Measurements from ENCODE around the gene TRMT1.
A peak's percentile ranks its signal among the peaks of the same experiment; 100 is the strongest.

TRMT1 gene

GRCh38 chr19:13122980-13123957 lies 6.7 kb upstream of the TRMT1 start:
- no peak for DNase-seq (ENCODE audit: low spot score)

DNA sequence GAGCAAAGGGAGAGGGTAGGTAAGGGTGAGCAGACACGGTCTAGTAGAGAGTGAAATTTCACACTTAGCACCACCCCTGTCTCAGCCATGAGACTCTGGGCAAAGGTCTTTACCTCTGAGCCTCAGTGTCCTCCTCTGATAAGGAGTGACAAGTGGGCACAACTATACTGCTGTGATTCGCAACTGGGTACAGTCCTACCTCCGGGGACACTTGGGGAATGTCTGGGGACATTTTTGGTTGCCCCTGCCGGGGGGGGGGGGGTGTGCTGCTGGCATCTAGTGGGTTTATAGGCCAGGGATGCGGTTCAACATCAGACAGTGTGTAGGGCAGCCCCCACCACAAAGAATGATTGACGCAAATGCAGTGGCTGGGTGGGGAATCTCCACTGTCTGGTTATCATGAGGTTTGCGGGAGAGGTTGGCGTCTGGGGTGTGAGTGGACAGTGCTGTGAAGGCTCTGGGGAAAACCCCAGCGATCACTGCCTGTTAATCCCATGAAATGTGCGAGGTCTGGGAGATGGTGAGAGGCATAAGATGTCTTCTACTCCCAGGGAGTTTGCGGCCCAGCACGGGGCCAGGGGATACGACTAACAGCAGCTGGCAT lies 5.8 kb upstream of the TRMT1 start:
- no peak for DNase-seq (ENCODE audit: low spot score)

DNA sequence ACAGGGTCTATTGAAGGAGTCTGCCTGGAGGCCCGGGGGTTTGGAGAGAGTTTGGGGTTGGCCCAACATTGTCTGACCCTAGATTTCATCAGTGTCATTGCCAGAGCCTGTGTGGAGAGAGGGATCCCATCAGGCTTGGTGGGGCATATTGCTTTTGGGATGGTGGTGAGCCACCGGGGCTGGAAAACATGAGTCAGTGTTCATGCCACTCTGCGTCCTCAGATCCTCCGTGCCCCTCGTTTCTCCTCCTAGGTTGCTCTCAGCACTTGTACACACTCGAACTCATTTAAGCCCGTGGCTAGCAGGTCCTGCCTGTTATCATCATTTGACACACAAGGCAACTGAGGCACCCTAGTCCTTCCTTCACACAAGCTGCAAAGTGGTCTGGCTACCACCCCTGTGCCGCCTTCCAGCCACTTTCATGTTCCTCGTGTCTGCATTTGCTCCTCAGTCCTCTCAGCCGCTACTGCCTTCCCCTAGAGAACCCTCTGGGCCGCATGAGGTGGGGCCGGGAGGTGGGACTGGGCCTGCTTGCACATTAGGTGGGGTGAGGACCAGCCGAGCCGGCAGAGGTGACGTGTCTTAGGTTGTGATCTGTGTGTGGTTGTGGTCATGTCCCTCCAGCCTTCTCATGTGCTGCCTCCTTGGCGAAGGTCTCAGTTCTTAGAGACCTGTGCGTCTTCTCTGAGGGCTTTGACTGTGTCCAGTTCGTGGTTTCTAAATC lies 5.2 kb upstream of the TRMT1 start:
- no peak for DNase-seq (ENCODE audit: low spot score)

DNA sequence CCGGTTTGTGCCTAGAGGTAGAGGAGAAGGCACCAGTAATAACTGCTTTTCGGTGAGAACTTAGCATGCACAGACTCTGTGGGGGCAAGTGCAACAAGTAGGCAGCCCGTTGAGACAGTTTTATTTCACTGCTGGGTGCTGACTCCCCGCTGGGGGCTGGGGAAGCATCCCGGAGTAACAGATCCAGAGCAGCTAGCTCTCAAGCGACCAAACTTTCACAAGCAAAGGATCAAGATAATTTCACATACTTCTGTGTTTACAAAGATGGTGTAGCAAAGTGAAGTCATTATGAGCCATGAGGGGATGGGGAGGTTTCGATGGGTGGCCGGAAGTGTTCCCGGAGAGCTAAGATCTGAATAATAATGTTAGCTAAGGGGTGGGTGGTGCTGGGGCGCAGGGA lies 4.3 kb upstream of the TRMT1 start:
- DNase-seq (ENCODE audit: low spot score) = peak; percentile 63

- DNase-seq (ENCODE audit: low spot score) = no peak
Observed at GRCh38 chr19:13120031-13120430, 3.5 kb upstream of the TRMT1 start.

DNA sequence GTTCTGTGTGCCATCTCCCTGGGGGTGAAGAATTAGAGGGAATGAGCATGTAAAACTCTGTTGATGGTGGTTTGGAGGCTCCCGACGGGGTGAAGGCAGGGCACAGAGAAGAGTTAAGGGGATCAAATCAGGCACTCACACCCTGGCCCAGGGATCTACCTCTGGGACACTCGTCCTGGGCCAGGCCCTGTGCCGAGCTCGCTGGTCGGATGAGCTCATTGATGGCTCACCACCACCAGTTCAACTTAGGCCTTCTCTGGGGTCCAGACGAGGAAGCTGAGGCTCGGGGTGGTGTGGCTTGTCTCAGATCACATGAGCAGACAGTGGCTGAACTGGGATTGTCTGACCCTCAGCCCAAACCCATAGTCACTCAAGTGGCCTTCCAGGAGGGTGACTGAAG lies 3.1 kb upstream of the TRMT1 start:
- DNase-seq (ENCODE audit: low spot score) = no peak

DNA sequence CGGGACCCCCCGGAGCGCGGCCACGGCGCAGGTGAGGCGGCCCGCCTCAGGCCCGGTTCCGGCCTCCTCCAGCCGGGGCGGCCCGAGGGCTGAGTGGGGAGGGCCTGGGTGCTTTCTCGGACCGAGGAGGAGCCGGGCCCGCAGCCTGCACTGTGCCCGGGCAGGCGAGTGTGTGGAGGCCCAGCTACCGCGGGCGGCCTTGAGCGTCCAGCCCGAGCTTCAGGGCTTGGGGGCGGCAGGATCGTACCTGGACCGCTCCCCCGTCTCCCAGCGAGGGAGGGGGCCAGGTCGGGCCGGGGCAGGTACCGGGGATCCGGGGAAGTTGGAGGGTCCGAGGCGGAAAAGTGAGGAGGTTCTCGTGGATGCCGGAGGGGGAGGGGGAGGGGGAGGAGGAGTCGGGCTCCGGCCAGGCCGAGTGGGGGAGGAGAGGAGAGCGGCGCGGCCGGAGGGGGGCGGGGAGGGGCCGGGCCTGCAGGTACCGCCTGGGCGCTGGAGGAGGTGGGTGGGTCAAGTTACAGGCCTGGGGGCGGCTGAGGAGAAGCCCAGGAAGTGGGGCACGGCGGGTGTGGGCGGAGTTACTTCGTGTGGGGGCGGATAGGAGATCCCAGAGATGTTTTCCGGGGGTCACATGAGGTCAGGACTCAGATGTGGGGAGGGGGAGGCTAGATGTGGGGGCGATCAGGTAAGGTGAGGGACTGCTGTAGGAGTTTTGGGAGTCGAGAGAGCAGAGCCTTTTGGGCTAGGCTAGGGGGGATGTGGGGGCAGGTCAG lies 2.1 kb upstream of the TRMT1 start:
- DNase-seq (ENCODE audit: low spot score) = peak; percentile 64

DNA sequence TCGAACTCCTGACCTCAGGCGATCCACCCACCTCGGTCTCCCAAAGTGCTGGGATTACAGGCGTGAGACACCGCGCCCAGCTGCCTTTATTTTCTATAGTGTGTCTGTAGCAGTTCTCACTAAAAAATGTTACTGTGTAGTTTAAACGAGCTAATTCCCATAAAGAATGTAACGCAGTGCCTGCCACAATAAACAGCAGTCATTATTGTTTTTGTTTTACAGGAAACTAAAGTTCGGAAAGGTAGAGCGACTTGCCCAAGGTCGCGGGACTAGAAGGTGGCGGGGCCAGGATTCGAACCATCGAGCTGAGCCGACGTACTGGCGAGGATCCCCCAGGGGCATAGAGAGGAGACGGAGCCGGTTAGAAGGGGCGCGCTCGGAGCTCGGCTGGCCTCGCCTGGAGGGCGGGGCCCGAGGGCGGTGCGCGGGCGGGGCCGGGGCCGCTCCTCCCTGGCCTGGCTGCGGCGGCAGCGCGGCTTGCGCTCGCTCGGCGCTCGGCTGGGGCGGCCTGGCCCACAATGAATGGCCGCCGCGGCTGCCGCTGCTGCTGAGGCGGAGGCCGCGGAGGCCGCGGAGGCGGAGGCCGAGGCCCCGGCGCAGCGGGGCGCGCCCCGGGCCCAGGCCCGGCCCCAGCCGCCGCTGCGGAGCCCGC lies 1.4 kb upstream of the TRMT1 start, which contains the start of gene NACC1:
Gene NACC1 (plus strand): TSS at position 493 of the 652 bp plus-strand sequence. CDS start 16,944 bp downstream, outside the sequence.
- peak; percentile 98 for DNase-seq (ENCODE audit: low spot score)

- DNase-seq (ENCODE audit: low spot score) = no peak
Observed at GRCh38 chr19:13117176-13117771, 734 bp upstream of the TRMT1 start.

DNA sequence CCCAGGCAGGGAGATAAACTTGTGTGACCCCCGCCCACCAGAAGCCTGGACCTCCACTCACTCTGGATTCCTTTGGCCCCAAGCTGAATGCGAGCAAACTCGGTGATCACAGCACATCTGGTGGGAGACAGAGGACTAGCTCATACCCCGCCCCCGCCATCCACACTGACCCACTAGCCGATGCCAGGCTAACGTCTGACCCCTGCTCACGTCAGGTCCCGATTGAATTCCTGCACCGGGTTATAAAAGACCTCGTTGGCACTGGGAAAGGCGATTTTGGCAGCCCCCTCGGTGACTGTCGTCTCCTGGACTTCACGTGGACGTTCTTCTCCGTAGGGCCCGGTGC lies 631 bp downstream of the TRMT1 start:
- DNase-seq (ENCODE audit: low spot score) = no peak

GRCh38 chr19:13112555-13112954 lies 4.0 kb downstream of the TRMT1 start:
- DNase-seq (ENCODE audit: low spot score) = no peak

DNA sequence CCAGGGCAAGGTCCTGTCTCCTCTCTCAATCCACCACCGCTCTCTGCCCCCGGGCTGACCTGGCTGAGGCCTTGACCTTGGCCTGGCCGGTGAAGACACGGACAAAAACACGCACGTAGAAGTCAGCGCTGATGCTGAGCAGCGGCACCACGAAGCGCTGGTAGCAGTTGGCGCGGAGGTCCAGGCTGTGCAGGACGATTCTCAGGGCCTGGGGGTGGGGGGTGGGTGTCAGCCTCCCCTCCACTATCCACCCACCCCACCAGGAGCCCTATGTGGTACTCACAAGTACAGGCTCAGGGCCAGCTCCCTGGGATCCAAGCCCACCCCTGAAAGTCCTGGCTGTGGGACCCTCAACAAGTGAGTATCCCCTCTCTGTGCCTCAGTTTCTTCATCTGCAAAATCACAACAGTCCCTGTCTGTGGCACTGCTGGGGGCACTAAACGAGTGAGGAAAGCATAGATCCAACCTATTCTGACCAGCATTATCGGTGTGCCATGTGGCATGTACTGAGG lies 6.4 kb downstream of the TRMT1 start:
- no peak for DNase-seq (ENCODE audit: low spot score)

GRCh38 chr19:13109361-13110098 lies 7.0 kb downstream of the TRMT1 start:
- DNase-seq (ENCODE audit: low spot score) = no peak

DNA sequence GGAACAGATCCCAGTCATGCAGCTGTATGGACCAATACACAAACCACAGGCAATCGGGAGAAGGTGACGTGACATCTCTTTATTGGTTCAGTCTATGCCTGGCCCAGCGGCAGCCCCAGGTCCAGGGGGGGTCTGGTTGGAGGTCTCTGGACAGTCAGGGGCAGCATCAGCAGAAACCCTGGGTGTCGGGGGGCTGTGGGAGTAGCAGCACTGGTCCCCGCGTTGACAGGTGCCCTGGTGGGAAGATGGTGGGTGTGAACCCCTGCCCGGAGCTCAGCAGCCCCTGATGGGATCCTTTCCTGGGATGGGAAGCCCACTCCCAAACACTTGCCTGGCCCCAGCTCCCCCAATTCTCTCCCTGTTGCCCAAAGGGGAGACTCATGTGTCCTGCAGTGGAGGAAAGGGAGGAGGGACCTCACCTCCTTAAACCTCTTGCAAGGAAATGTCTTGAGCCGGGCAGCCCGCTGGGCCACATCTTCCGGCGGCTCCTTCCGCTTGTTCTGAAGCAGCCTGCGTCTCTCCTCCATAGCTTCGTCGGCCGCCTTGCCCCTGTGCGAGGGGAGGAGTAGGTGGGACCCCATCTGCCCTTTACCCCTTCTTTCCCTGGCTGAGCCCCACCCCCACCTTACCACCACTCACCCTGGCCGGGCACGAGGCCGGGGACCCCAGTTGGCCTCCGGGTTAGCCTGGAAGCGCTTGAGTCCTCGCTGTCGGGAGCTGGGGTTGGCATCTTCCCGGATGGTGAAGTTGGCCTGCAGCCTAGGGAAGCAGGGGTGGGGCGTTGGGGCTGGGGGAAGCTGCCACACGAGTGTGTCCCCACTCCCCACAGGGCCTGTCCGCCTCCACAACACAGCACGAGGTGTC lies 11.5 kb downstream of the TRMT1 start:
- no peak for DNase-seq (ENCODE audit: low spot score)

DNA sequence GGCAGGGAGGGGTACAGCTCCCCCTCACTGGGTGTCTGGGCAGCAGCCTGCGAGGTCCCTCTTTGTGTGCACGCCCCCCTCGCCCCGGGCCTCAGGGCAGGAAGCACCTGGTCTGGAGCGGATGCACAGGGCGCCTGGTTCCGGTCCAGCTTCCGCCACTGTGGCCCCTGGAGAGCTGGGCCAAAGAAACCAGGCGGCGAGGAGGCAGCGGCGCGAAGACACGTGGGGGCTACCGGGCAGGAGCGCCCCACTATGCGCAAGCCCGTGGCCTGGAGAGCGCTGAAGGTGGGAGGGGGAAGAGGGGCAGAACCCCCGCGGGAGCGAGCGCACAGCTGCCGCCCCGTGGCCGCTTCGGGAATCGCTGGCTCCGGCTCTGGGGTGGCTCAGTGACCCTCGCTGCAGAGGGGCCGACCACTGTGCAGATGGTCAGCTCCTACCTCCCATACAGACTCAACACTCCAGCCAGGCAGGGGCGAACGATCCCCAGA lies 12.1 kb downstream of the TRMT1 start:
- DNase-seq (ENCODE audit: low spot score) = peak; percentile 67

DNA sequence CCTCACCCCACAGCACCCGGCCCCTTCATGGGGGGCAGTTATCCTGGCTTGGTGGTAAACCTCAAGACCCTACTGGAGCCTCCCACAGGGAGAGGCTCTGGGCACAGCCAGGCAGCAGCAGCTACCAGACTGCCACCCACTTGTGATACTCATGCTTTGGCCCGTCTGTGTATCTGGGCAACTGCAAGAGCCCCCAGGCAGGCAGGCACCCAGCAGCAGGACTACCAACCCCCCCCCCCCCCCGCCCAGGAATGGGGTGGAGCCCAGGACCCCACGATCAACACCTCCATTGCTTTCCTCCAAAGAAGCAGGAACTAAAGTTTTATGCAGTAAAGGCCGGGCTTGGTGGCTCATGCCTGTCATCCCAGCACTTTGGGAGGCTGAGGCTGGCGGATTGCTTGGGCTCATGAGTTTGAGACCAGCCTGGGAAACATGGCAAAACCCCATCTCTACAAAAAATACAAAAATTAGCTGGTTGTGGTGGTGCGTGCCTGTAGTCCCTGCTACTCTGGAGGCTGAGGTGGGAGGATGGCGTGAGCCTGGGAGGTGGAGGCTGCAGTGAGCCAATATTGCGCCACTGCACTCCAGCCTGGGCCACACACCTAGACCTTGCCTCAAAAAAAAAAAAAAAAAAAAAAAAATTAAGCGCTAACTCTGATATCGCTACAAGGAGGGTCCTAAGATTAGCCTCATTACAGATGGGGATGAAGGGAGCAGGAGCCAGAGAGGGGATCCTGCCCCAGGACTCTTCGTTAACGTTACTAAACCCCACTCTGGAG lies 12.8 kb downstream of the TRMT1 start:
- no peak for DNase-seq (ENCODE audit: low spot score)

DNA sequence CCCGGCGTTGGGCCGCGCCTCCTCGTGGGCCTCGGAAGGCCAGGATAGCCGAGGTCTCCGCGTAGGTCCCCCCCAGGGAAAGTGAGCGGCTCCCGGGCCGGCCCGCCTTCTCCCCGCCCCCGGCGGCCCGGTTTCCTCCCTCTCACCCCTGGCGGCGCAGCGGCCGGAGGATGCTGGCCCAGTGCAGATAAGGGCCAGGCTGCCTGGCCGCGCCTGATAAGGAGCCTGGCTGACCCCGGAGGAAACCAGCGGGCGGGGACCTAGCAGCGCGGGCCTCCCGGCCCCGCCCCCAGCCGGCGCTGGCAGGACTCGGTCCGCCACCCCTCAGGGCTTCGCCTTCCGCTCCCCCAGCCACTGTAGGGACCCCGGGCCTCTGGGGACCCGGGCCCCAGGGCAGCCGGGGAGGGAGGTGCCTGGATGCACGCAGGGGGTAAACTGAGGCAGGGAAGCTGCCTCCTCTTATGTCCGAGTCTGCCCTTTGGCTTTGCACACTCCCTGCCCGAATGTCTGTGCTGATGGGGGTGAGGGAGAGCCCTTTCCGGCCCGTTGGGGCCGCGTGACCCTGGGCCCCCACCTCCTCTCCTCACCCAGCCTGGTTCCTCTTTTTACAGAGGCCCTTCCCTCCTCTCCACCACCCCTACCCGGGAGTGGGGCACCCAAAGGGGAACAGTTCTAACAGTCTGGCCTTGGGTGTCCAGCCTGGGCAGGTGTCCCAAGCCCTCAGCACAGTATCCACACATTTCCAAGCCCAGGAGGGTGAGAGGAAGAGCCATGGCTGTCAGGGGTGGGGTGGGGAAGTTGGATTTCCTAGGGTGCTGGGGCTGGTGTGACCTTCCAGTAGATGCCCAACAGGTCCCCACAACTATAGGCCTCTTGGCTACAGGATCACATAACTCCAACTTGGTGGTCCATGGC lies 13.6 kb downstream of the TRMT1 start, which contains the start of gene LYL1:
Gene LYL1 (minus strand): TSS at position 193 of the 915 bp plus-strand sequence. CDS start 1,687 bp downstream, outside the sequence.
- DNase-seq (ENCODE audit: low spot score) = peak; percentile 82
